GM13977 (cell line): Measurements from ENCODE around the gene TLN1.

Experiments
- DNase-seq: peaks from one replicate; pipeline ENCODE4 v3.0.0; 2012; ENCODE audit warnings: low spot score
- CTCF ChIP-seq: IDR thresholded peaks from 2 replicates; pipeline ENCODE4 v1.5.1; 2012; ENCODE audit warnings: mild to moderate bottlenecking, control low read depth; ENCODE audit not compliant: insufficient read depth; ENCODE audit errors: extremely low read depth, missing control alignments
- in situ Hi-C: fragments of 300-500 bp; cut with MboI; formaldehyde crosslinking; loops from one replicate; pipeline ENCODE4 v1.12.0; 2022; ENCODE audit warnings: low sequenced_read_pairs, low pct_unique_long_range_greater_than_20kb, mixed read lengths, inconsistent platforms; ENCODE audit not compliant: unreplicated experiment

Gene TLN1

DNA sequence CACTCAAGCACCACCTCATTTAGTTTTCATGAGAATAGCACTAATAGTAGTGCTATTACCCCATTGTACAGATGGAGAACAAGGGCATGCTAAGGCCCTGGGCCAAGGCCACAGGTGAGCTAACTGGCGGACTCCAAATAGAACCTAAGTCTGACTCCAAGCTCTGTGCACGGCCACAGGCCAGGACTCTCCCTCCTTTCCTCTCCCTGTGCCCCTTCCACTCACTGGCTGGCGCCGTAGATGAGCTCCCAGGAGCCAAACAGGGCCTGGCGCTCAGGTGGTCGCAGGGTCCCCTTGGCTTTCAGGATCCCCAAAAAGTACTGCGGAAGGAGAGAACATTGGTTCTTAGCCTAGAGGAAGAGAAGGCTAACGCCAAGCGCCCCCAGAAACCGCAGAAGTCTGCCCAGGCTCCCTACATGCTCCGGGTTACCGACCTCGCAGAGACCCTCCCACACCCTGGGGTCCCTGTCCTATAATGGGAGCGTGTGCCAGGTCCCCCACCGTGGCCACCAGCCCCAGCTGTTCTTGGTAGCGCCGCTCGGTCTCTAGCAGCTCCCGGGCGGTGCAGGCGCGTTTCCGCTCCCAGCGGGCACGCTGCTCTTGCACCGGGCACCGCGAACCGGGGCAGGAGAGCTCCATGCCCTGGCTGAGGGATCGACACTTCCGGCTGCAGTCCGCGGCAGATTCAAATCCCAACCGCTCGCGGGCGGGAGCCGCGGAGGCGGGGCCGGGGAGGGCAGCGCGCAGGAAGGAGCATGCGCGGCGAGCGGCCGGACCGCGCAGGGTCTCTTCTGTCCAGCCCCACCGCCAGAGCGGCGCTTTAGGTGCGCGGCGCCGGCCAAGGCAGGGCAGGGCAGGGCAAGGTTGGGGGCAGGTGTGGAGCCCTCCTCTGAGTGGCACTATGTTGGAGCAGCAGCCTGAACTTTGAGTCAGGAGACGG is 67.2 kb downstream of the TLN1 start, which contains the start of gene ARHGEF39:
TSS of gene ARHGEF39 (minus strand) at position 665 of the 940 bp plus-strand sequence. CDS start at position 639, 26 bp downstream.
- in situ Hi-C loops = loop anchor here (10.0 kb wide), 1 partner anchor 60 kb away; no protein-coding TSS in a partner anchor
- peak; percentile 93 for DNase-seq
- TF ChIP-seq CTCF = peak; percentile 58

- DNase-seq = no peak
- in situ Hi-C loops = loop anchor here (10.0 kb wide), 1 partner anchor 62 kb away; no protein-coding TSS in a partner anchor
- no peak for TF ChIP-seq CTCF
Observed at GRCh38 chr9:35662437-35662836, 69.6 kb downstream of the TLN1 start.

DNA sequence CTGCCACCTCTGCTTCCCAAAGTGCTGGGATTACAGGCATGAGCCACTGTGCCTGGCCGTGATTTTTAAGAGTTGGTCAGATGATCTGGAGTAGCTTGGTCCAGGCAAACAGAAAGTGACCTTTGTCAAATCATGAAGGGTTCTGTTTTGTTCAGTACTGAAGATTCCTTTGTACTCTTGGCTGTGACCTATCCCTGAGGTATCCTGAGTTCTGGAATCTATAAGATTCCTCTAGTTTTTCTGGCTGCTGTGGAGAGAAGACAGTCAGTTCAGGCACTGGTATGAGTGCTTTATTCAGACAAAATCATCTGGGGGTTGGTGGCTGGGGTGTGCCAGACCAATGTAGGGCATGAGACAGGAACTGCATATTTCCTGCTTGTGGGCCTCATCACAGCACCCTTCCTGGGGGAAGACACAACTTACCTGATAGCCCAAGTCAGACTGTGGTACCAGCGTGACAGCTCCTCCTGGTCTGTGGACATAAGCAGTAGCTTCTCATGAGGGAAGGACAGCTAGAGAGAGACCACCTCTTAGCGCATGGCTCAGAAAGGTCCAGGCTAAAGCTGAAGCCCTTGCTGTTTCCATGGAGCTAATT is 70.1 kb downstream of the TLN1 start:
- DNase-seq = no peak
- in situ Hi-C loops = loop anchor here (10.0 kb wide), 1 partner anchor 63 kb away; no protein-coding TSS in a partner anchor
- TF ChIP-seq CTCF = no peak

- DNase-seq = no peak
- in situ Hi-C loops = loop anchor here (10.0 kb wide), 1 partner anchor 64 kb away; no protein-coding TSS in a partner anchor
- TF ChIP-seq CTCF = peak; percentile 40
Observed at GRCh38 chr9:35660966-35661415, 71.0 kb downstream of the TLN1 start.

DNA sequence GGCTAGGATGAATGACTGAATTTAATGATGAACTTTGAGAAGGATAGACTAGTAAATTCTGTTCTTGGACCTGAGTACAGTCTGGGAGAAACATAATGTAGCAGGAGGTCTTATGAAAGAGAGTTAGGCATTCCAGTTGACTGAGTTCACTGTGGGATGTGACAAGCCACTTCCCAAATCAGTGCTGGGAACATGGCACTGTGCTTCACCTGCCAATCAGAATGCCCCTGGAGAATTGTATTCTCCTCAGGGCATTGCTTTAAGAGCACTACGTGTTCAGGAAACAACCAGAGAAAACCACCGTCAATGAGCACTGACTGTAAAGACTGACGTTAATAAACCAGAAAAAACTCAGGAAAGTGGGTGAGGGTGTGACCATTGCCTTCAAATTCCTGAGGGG is 72.7 kb downstream of the TLN1 start:
- in situ Hi-C loops = no loop called here
- no peak for DNase-seq

GRCh38 chr9:35658968-35659220 is 73.1 kb downstream of the TLN1 start:
- no peak for DNase-seq
- no peak for TF ChIP-seq CTCF
- in situ Hi-C loops = no loop called here

More for the DNA sequence above, 72.7 kb downstream of the TLN1 start:
- no peak for TF ChIP-seq CTCF
